OCI-LY7 (cell line): ENCODE measurements around the gene TRIM15. TPM values are rescaled to one million over a fixed set of nuclear protein-coding genes. Genes with fewer than 3 reads are reported as not detected.

Experiments used
- BruUV-seq: library from RNA; stranded (reverse); fragments of 400-500 nt; replicated peaks from 2 replicates; lab custom pipeline; 2021; lab: Mats Ljungman, UMichigan
- CTCF ChIA-PET: fragments of 300-600 bp; sonication (Branson Sonifier 250); formaldehyde crosslinking; loops from one replicate; lab custom pipeline; 2022; ENCODE audit warnings: antibody characterized with exemption; ENCODE audit not compliant: unreplicated experiment; lab: Charles Lee
- POLR2A ChIA-PET: fragments of 300-600 bp; sonication (Branson Sonifier 250); formaldehyde crosslinking; loops from one replicate; lab custom pipeline; 2022; ENCODE audit warnings: antibody characterized with exemption; lab: Charles Lee
- DNase-seq: peaks from one replicate; pipeline ENCODE4 v3.0.0-alpha.2; 2015; ENCODE audit warnings: low spot score
- H2AFZ ChIP-seq: fragments of 200-600 bp; sonication (generic), shearing (Covaris generic); 2 replicates; pipeline ENCODE4 v1.6.1; 2014; ENCODE audit warnings: mild to moderate bottlenecking, antibody characterized with exemption, low read length, moderate library complexity
- H3K27ac ChIP-seq: fragments of 200-600 bp; sonication (generic); 2 replicates; pipeline ENCODE4 v1.5.1; 2014; ENCODE audit warnings: mixed run types, low read depth, mild to moderate bottlenecking, moderate library complexity, low read length, inconsistent platforms; ENCODE audit not compliant: poor library complexity, severe bottlenecking
- H3K36me3 ChIP-seq: fragments of 200-600 bp; sonication (generic); 2 replicates; pipeline ENCODE4 v1.6.1; 2014; ENCODE audit warnings: mild to moderate bottlenecking, antibody characterized with exemption, low read length, moderate library complexity, mixed read lengths; ENCODE audit not compliant: insufficient read depth
- H3K4me1 ChIP-seq: fragments of 200-600 bp; sonication (generic); 2 replicates; pipeline ENCODE4 v1.5.1; 2014; ENCODE audit warnings: mild to moderate bottlenecking, low read length; ENCODE audit not compliant: insufficient read depth, poor library complexity, severe bottlenecking
- H3K4me2 ChIP-seq: fragments of 200-600 bp; sonication (generic); 2 replicates; pipeline ENCODE4 v1.6.1; 2014; ENCODE audit warnings: mild to moderate bottlenecking, low read length
- H3K4me3 ChIP-seq: fragments of 200-600 bp; sonication (generic); 2 replicates; pipeline ENCODE4 v1.5.1; 2014; ENCODE audit warnings: mild to moderate bottlenecking, low read depth, low read length; ENCODE audit not compliant: poor library complexity, severe bottlenecking
- H3K79me2 ChIP-seq: fragments of 200-600 bp; sonication (generic); 2 replicates; pipeline ENCODE4 v1.6.1; 2016; ENCODE audit warnings: low read depth, mild to moderate bottlenecking, low read length, moderate library complexity, mixed read lengths; ENCODE audit not compliant: insufficient read depth
- H3K9me2 ChIP-seq: fragments of 200-600 bp; sonication (generic); 2 replicates; pipeline ENCODE4 v1.6.1; 2016; ENCODE audit warnings: mild to moderate bottlenecking, low read length, mixed read lengths; ENCODE audit not compliant: insufficient read depth
- H3K9me3 ChIP-seq: fragments of 200-600 bp; sonication (generic); 2 replicates; pipeline ENCODE4 v1.6.1; 2014; ENCODE audit warnings: mild to moderate bottlenecking, mixed run types, low read length, mixed read lengths
- H4K20me1 ChIP-seq: fragments of 200-600 bp; sonication (generic); 2 replicates; pipeline ENCODE4 v1.6.1; 2014; ENCODE audit warnings: mild to moderate bottlenecking, antibody characterized with exemption, low read length, moderate library complexity, mixed read lengths; ENCODE audit not compliant: insufficient read depth
- EZH2phosphoT487 ChIP-seq: fragments of 200-600 bp; sonication (generic); IDR thresholded peaks from 2 replicates; pipeline ENCODE4 v1.6.1; 2018; ENCODE audit warnings: low read depth, borderline replicate concordance, mild to moderate bottlenecking, mixed run types, antibody characterized with exemption, low read length, moderate library complexity, mixed read lengths
- intact Hi-C: fragments of 100-400 bp; cut with micrococcal nuclease; formaldehyde crosslinking; loops from one replicate; pipeline ENCODE4 v1.10.0; 2022; ENCODE audit not compliant: unreplicated experiment
- total RNA-seq, 2 experiments: library from RNA; depleted of rRNA in 1 of 2; stranded (reverse); fragments of >200 nt in 1 of 2; shearing (Covaris generic) in 1 of 2; gene quantifications; 2 replicates each; pipeline ENCODE4 v1.2.3, GENCODE V29; 2014 to 2022
- TF ChIP-seq, protein P1 (sequence below): fragments of 200-600 bp; sonication (generic); conservative IDR thresholded peaks from 2 replicates; pipeline ENCODE4 v1.5.1; 2014; ENCODE audit warnings: mild to moderate bottlenecking, antibody characterized with exemption, low read length, moderate library complexity, mixed read lengths

TRIM15 gene
- total RNA-seq, 2 experiments from 2014 or later = not detected

DNA sequence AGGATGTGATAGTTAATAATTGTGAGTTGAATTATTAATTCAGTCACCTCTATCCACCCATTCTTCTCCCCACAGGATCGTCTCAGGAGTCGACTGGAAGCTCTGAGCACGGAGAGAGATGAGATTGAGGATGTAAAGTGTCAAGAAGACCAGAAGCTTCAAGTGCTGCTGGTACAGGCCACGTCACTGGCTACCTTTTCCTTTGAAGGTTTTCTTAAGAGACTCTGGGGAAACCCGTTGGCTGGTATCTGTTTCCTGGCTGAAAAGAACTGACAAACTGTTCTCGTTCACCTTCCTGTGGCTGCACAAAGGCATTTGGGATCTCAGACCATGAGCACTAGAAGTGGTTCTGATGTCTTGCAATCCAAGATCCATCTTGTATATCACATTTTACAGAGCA is 3.8 kb downstream of the TRIM15 start:
- BruUV-seq = no TSS peak
- intact Hi-C loops = no loop called here
- CTCF ChIA-PET = no interaction called here

DNA sequence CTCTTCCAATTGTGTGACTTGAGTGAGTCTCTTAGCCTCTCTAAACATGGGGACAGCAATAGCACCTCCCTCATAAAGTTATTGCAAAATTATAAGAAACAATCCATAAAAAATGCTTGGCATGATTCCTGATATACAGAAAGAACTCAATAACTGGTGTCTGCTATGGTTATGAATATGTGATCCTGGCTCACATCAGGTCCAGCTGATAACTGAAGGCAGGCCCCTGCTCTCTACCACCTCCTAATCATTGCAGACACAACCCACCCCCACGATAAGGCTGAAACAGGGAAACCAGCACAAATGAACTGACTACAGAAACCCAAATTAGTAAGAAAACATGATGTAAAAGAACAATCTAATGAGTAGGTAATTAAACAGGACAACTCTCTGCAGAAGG is 5.4 kb downstream of the TRIM15 start:
- no peaks in the 10 kb centered on the region for H3K9me2 ChIP-seq
- POLR2A ChIA-PET = no interaction called here
- intact Hi-C loops = no loop called here
- no peaks in the 10 kb centered on the region for H3K9me3 ChIP-seq
- no peaks in the 10 kb centered on the region for H4K20me1 ChIP-seq
- TF ChIP-seq, protein P1, sequence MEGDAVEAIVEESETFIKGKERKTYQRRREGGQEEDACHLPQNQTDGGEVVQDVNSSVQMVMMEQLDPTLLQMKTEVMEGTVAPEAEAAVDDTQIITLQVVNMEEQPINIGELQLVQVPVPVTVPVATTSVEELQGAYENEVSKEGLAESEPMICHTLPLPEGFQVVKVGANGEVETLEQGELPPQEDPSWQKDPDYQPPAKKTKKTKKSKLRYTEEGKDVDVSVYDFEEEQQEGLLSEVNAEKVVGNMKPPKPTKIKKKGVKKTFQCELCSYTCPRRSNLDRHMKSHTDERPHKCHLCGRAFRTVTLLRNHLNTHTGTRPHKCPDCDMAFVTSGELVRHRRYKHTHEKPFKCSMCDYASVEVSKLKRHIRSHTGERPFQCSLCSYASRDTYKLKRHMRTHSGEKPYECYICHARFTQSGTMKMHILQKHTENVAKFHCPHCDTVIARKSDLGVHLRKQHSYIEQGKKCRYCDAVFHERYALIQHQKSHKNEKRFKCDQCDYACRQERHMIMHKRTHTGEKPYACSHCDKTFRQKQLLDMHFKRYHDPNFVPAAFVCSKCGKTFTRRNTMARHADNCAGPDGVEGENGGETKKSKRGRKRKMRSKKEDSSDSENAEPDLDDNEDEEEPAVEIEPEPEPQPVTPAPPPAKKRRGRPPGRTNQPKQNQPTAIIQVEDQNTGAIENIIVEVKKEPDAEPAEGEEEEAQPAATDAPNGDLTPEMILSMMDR = no peak
- no peak for TF ChIP-seq EZH2phosphoT487
- no peaks in the 10 kb centered on the region for H3K79me2 ChIP-seq
- CTCF ChIA-PET = no interaction called here
- H2AFZ ChIP-seq = no peak overlapping the region
- H3K36me3 ChIP-seq = no peaks in the 10 kb centered on the region
- H3K4me1 ChIP-seq = no peaks in the 10 kb centered on the region
- H3K4me3 ChIP-seq = no peak overlapping the region
- BruUV-seq = no TSS peak
- no peak overlapping the region for H3K4me2 ChIP-seq
- no peak overlapping the region for H3K27ac ChIP-seq
- no peak for DNase-seq

More for the DNA sequence above, 3.8 kb downstream of the TRIM15 start:
- no peaks in the 10 kb centered on the region for H3K9me3 ChIP-seq
- POLR2A ChIA-PET = no interaction called here
- no peak overlapping the region for H3K4me3 ChIP-seq
- no peak for DNase-seq
- no peak overlapping the region for H3K27ac ChIP-seq
- no peaks in the 10 kb centered on the region for H3K79me2 ChIP-seq
- no peak overlapping the region for H2AFZ ChIP-seq
- no peaks in the 10 kb centered on the region for H4K20me1 ChIP-seq
- H3K4me1 ChIP-seq = no peaks in the 10 kb centered on the region
- H3K9me2 ChIP-seq = no peaks in the 10 kb centered on the region
- TF ChIP-seq, protein P1 = no peak
- TF ChIP-seq EZH2phosphoT487 = no peak
- no peaks in the 10 kb centered on the region for H3K36me3 ChIP-seq
- no peak overlapping the region for H3K4me2 ChIP-seq

DNA sequence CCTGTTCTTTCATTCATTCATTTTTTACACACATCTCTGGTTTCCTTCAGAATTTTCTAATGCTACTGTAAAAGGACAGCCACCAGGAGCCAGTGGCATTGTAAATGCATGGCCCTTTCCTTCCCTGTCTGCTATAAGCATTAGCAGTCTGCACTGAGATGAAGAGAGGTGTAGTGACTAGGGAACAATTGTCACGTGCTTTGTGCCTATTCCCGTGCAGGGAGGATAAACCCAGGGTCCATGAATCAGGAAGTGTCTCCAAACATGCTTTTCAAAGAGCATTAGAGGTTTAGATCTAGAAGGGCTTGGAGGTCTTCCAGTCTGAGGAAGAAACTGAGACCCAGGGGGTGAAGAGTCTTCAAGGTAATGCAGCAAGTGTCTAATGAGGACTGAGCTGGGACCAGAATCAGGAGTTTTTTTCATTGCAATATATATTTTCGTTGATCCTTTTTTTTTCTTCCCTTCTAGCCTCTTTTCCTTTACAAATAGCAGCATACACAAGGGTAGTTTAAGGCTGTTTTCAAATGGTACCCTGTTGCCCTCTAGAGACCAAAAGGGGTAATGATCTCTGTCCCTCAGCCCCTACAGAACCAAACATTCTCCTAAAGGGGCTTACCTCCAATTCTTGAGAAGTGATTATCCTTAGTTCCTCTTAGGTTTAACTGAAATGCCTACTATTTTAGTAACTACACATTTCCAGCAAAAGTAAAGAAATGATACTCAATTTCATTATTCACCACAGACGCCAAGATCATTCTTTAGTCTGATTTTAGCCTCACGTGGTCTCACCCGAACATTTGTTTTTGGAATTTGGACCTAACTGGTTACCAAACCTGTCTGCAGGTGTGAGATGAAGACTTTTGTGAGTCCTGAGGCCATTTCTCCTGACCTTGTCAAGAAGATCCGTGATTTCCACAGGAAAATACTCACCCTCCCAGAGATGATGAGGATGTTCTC is 6.6 kb downstream of the TRIM15 start:
- no peak overlapping the region for H3K4me3 ChIP-seq
- DNase-seq = peak; percentile 53
- CTCF ChIA-PET = no interaction called here

More for the DNA sequence above, 6.6 kb downstream of the TRIM15 start:
- H3K9me3 ChIP-seq = no peaks in the 10 kb centered on the region
- no peak for TF ChIP-seq EZH2phosphoT487
- TF ChIP-seq, protein P1 = peak; percentile 88
- POLR2A ChIA-PET = no interaction called here
- intact Hi-C loops = loop anchor here (2.0 kb wide), 1 partner anchor 67 kb away; no protein-coding TSS in a partner anchor
- no peak overlapping the region for H3K27ac ChIP-seq
- H2AFZ ChIP-seq = no peak overlapping the region
- no peaks in the 10 kb centered on the region for H3K9me2 ChIP-seq
- H3K36me3 ChIP-seq = no peaks in the 10 kb centered on the region
- no TSS peak for BruUV-seq
- H3K4me2 ChIP-seq = no peak overlapping the region
- H3K79me2 ChIP-seq = no peaks in the 10 kb centered on the region
- no peaks in the 10 kb centered on the region for H3K4me1 ChIP-seq
- no peaks in the 10 kb centered on the region for H4K20me1 ChIP-seq
